ENCODE measurements around the gene SCNN1B. TPM values are rescaled to one million over a fixed set of nuclear protein-coding genes. Genes with fewer than 3 reads are reported as not detected.

Gene SCNN1B
- total RNA-seq, 1 donor = not detected

DNA sequence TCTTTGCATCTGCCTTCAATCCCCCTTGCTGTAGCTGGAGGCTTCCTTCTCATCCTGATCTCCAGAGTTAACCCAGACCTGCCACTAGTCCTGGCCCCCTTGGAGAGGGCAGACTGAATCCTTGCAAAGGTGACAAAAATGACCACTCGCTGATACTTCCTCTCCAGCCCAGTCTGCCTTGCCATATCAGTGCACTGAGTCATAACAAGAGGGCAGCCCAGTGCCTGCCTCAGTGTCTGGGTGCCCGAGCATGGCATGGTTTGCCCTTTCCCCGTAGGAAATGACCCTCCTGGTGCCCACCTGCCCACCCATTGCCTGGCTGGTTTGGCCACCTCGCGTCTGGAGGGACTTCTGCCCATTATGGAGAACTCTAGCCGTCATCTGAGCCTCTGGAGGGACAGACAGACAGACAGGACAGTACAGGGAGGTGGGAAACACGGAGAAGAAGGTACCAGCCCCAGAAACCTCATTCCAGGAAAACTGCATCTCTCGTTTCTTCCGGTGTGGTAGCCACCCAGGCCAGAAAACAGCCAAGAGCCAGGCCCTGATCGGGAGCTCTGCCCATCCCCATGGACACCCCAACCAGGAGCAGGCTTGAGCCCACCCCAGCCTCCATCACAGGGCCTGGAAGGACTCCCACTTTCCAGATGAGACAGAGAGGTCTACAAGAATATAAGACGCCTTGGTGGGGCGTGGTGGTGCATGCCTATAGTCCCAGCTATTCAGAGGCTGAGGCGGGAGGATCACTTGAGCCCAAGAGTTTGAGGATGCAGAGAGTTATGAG lies 71.5 kb downstream of the SCNN1B start:
- no peak for DNase-seq (ENCODE audit: insufficient read length, low spot score, missing footprints)
- Histone ChIP-seq H3K4me1 (ENCODE audit: insufficient read depth, low read length) (no peaks in the 10 kb centered on the region), H3K36me3 (ENCODE audit: insufficient read depth, low read length) (no peaks in the 10 kb centered on the region), H3K27me3 (ENCODE audit: insufficient read depth, low read length) (peaks cover 8% of the 10 kb centered on the region), H3K27ac (ENCODE audit: low read depth, low read length) (no peak overlapping the region), H3K9me3 (ENCODE audit: low read depth, low read length) (no peaks in the 10 kb centered on the region), H4K20me1 (ENCODE audit: insufficient read depth, low read length) (no peaks in the 10 kb centered on the region), H3K79me2 (ENCODE audit: insufficient read depth, low read length) (no peaks in the 10 kb centered on the region), H3K4me2 (ENCODE audit: insufficient read depth, low read length) (no peak overlapping the region), H3K4me3 (ENCODE audit: insufficient read depth, low read length) (no peak overlapping the region), H2AFZ (ENCODE audit: low read length) (no peak overlapping the region)
- TF ChIP-seq, protein P1, sequence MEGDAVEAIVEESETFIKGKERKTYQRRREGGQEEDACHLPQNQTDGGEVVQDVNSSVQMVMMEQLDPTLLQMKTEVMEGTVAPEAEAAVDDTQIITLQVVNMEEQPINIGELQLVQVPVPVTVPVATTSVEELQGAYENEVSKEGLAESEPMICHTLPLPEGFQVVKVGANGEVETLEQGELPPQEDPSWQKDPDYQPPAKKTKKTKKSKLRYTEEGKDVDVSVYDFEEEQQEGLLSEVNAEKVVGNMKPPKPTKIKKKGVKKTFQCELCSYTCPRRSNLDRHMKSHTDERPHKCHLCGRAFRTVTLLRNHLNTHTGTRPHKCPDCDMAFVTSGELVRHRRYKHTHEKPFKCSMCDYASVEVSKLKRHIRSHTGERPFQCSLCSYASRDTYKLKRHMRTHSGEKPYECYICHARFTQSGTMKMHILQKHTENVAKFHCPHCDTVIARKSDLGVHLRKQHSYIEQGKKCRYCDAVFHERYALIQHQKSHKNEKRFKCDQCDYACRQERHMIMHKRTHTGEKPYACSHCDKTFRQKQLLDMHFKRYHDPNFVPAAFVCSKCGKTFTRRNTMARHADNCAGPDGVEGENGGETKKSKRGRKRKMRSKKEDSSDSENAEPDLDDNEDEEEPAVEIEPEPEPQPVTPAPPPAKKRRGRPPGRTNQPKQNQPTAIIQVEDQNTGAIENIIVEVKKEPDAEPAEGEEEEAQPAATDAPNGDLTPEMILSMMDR (IDR thresholded peaks at IDR 0.05; ENCODE audit: extremely low read depth, low read depth, low read length) = no peak

DNA sequence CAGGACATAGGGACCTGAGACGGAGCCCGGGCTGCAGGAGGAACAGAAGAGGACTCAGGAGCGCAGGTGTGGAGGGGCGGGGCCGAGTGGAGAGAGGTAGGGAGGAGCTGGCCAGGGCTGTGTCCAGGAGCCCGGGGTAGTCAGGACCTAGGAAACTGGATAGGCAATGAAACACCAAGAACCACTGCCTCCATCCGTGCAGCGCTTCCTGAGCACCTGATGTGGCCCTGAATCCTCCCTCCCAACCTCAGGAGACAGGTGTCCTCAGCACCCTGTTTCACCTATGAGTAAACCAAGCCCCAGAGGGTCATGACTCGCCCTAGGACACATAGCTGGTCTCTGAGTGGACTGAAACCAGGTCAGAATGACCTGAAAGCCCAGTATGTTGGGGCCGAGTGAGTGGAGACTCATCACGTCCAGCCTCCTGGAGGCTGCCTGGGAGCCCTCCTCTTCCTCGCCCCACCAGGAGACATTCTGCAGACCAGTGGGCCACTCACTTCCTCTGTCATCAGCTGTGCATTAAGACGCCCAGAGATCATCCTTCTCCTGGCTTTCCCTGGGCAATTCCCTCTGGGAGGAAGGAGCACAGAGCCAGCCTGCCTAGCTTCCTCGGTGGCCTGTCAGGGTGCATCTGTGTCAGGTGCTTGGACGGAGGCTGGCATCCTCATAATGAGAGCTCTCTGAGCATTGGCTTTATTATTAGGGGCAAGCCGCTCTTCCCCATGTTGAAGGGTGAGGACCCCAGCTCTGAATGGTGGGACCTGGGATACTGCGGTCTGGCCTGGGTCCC lies 72.8 kb downstream of the SCNN1B start:
- H3K79me2 ChIP-seq (ENCODE audit: insufficient read depth, low read length) = no peaks in the 10 kb centered on the region
- no peak overlapping the region for H3K27ac ChIP-seq (ENCODE audit: low read depth, low read length)
- no peaks in the 10 kb centered on the region for H3K36me3 ChIP-seq (ENCODE audit: insufficient read depth, low read length)
- H3K4me1 ChIP-seq (ENCODE audit: insufficient read depth, low read length) = no peaks in the 10 kb centered on the region
- TF ChIP-seq, protein P1 (IDR thresholded peaks at IDR 0.05; ENCODE audit: extremely low read depth, low read depth, low read length) = no peak
- no peaks in the 10 kb centered on the region for H4K20me1 ChIP-seq (ENCODE audit: insufficient read depth, low read length)
- no peak overlapping the region for H2AFZ ChIP-seq (ENCODE audit: low read length)
- no peaks in the 10 kb centered on the region for H3K9me3 ChIP-seq (ENCODE audit: low read depth, low read length)
- DNase-seq (ENCODE audit: insufficient read length, low spot score, missing footprints) = no peak
- H3K4me2 ChIP-seq (ENCODE audit: insufficient read depth, low read length) = no peak overlapping the region
- H3K27me3 ChIP-seq (ENCODE audit: insufficient read depth, low read length) = peaks cover 5% of the 10 kb centered on the region
- H3K4me3 ChIP-seq (ENCODE audit: insufficient read depth, low read length) = no peak overlapping the region

DNA sequence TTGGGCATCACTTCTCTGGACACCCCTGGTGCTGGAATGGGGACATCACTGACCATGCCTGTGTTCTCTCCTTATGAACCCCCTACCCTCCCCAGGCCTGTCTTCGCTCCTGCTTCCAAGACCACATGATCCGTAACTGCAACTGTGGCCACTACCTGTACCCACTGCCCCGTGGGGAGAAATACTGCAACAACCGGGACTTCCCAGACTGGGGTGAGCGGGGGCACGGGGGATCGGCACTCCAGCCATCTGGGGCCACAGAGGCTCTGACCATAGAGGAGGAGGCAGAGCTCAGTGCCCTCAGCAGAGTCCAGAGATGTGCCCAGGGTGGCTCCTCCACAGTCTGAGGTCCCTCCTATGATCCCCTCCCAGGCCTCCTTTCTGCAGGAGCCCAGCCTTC lies 73.5 kb downstream of the SCNN1B start:
- H2AFZ ChIP-seq (ENCODE audit: low read length) = no peak overlapping the region
- H4K20me1 ChIP-seq (ENCODE audit: insufficient read depth, low read length) = no peaks in the 10 kb centered on the region
- H3K4me3 ChIP-seq (ENCODE audit: insufficient read depth, low read length) = no peak overlapping the region
- TF ChIP-seq, protein P1 (IDR thresholded peaks at IDR 0.05; ENCODE audit: extremely low read depth, low read depth, low read length) = no peak
- no peak overlapping the region for H3K4me2 ChIP-seq (ENCODE audit: insufficient read depth, low read length)
- DNase-seq (ENCODE audit: insufficient read length, low spot score, missing footprints) = no peak
- no peaks in the 10 kb centered on the region for H3K79me2 ChIP-seq (ENCODE audit: insufficient read depth, low read length)
- H3K27me3 ChIP-seq (ENCODE audit: insufficient read depth, low read length) = peaks cover 5% of the 10 kb centered on the region
- H3K27ac ChIP-seq (ENCODE audit: low read depth, low read length) = no peak overlapping the region
- H3K9me3 ChIP-seq (ENCODE audit: low read depth, low read length) = no peaks in the 10 kb centered on the region
- no peaks in the 10 kb centered on the region for H3K4me1 ChIP-seq (ENCODE audit: insufficient read depth, low read length)
- no peaks in the 10 kb centered on the region for H3K36me3 ChIP-seq (ENCODE audit: insufficient read depth, low read length)

Data from osteoblast (primary cell).